Activated naive CD8-positive, alpha-beta T cell treated with anti-CD3 and anti-CD28 coated beads for 36 hours (primary cell): ENCODE data around the gene UBE2G2. TPM values are rescaled to one million over a fixed set of nuclear protein-coding genes. Genes with fewer than 3 reads are reported as not detected.

Experiments
- DNase-seq: peaks from one replicate; pipeline ENCODE4 v3.0.0; 2021
- H3K27ac Mint-ChIP-seq: one replicate; pipeline ENCODE4 v1.8.0; 2022; ENCODE audit warnings: mild to moderate bottlenecking, moderate library complexity, mixed read lengths
- H3K27me3 Mint-ChIP-seq: one replicate; pipeline ENCODE4 v1.8.0; 2022; ENCODE audit warnings: mild to moderate bottlenecking, mixed read lengths
- H3K36me3 Mint-ChIP-seq: one replicate; pipeline ENCODE4 v1.8.0; 2021; ENCODE audit warnings: mild to moderate bottlenecking, mixed read lengths
- H3K4me1 Mint-ChIP-seq: one replicate; pipeline ENCODE4 v1.8.0; 2021; ENCODE audit warnings: mixed read lengths
- H3K4me3 Mint-ChIP-seq: one replicate; pipeline ENCODE4 v1.8.0; 2022; ENCODE audit warnings: mild to moderate bottlenecking, moderate library complexity, mixed read lengths
- H3K9me3 Mint-ChIP-seq: one replicate; pipeline ENCODE4 v1.8.0; 2022; ENCODE audit warnings: mixed read lengths
- total RNA-seq, 2 experiments: library from RNA; stranded (reverse); gene quantifications; one replicate each; pipeline ENCODE4 v1.2.3, GENCODE V29; 2021

The UBE2G2 gene
- total RNA-seq, 2 experiments from 2014 or later, result 115 to 124 TPM

- no peak for DNase-seq
- H3K9me3 Mint-ChIP-seq, result no peaks in the 10 kb centered on the region
- H3K27me3 Mint-ChIP-seq, result peaks cover 17% of the 10 kb centered on the region
- no peak overlapping the region for H3K4me3 Mint-ChIP-seq
- H3K4me1 Mint-ChIP-seq, result no peaks in the 10 kb centered on the region
- H3K27ac Mint-ChIP-seq, result no peak overlapping the region
- H3K36me3 Mint-ChIP-seq, result no peaks in the 10 kb centered on the region
Measured at GRCh38 chr21:44729336-44730027, 72.1 kb downstream of the UBE2G2 start.

- peaks cover 3% of the 10 kb centered on the region for H3K4me1 Mint-ChIP-seq
Measured at GRCh38 chr21:44728716-44729115, 72.9 kb downstream of the UBE2G2 start.

GRCh38 chr21:44727757-44728156 is 73.9 kb downstream of the UBE2G2 start:
- H3K36me3 Mint-ChIP-seq, result no peaks in the 10 kb centered on the region
- no peaks in the 10 kb centered on the region for H3K9me3 Mint-ChIP-seq
- no peak overlapping the region for H3K4me3 Mint-ChIP-seq
- H3K4me1 Mint-ChIP-seq, result peaks cover 10% of the 10 kb centered on the region
- no peak overlapping the region for H3K27ac Mint-ChIP-seq
- H3K27me3 Mint-ChIP-seq, result peaks cover 28% of the 10 kb centered on the region
- no peak for DNase-seq

More at GRCh38 chr21:44728716-44729115, 72.9 kb downstream of the UBE2G2 start:
- no peak overlapping the region for H3K4me3 Mint-ChIP-seq
- no peaks in the 10 kb centered on the region for H3K9me3 Mint-ChIP-seq
- H3K36me3 Mint-ChIP-seq, result no peaks in the 10 kb centered on the region
- H3K27me3 Mint-ChIP-seq, result peaks cover 21% of the 10 kb centered on the region
- no peak overlapping the region for H3K27ac Mint-ChIP-seq
- no peak for DNase-seq

DNA sequence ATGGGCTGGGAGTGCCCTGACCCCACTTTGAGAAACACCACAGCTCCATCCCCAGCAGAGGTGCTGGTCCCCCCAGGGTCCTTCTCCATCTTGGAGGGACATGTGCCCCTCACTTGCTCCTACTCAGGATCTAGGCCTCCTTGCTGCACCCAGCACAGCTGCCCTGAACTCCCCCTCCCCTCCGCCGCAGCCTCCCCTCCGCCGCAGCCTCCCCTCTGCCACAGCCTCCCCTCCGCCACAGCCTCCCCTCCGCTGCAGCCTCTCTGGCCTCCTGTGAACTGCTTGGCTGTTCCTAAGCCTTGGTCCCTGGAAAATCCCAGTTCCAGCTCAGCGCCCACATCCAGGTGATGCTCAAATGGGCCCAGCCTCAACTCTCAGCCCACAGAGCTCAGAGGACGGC is 74.3 kb downstream of the UBE2G2 start:
- Mint-ChIP-seq H3K27ac (no peak overlapping the region), H3K27me3 (peaks cover 31% of the 10 kb centered on the region), H3K36me3 (no peaks in the 10 kb centered on the region), H3K4me3 (no peak overlapping the region), H3K9me3 (no peaks in the 10 kb centered on the region), H3K4me1 (peaks cover 10% of the 10 kb centered on the region)
- no peak for DNase-seq

- no peak overlapping the region for H3K4me3 Mint-ChIP-seq
- no peak overlapping the region for H3K27ac Mint-ChIP-seq
- H3K36me3 Mint-ChIP-seq, result no peaks in the 10 kb centered on the region
- peaks cover 31% of the 10 kb centered on the region for H3K27me3 Mint-ChIP-seq
- no peaks in the 10 kb centered on the region for H3K9me3 Mint-ChIP-seq
- H3K4me1 Mint-ChIP-seq, result peaks cover 10% of the 10 kb centered on the region
- no peak for DNase-seq
Measured at GRCh38 chr21:44726826-44727225, 74.8 kb downstream of the UBE2G2 start.

GRCh38 chr21:44724926-44725325 is 76.7 kb downstream of the UBE2G2 start:
- H3K27ac Mint-ChIP-seq, result no peak overlapping the region
- H3K36me3 Mint-ChIP-seq, result no peaks in the 10 kb centered on the region
- H3K9me3 Mint-ChIP-seq, result no peaks in the 10 kb centered on the region
- DNase-seq, result no peak
- H3K4me3 Mint-ChIP-seq, result no peak overlapping the region
- H3K4me1 Mint-ChIP-seq, result peaks cover 10% of the 10 kb centered on the region
- H3K27me3 Mint-ChIP-seq, result peaks cover 36% of the 10 kb centered on the region

- Mint-ChIP-seq H3K36me3 (no peaks in the 10 kb centered on the region), H3K27ac (no peak overlapping the region), H3K9me3 (no peaks in the 10 kb centered on the region), H3K4me3 (no peak overlapping the region), H3K27me3 (peaks cover 36% of the 10 kb centered on the region), H3K4me1 (peaks cover 10% of the 10 kb centered on the region)
- no peak for DNase-seq
Measured at GRCh38 chr21:44724196-44724595, 77.4 kb downstream of the UBE2G2 start.

DNA sequence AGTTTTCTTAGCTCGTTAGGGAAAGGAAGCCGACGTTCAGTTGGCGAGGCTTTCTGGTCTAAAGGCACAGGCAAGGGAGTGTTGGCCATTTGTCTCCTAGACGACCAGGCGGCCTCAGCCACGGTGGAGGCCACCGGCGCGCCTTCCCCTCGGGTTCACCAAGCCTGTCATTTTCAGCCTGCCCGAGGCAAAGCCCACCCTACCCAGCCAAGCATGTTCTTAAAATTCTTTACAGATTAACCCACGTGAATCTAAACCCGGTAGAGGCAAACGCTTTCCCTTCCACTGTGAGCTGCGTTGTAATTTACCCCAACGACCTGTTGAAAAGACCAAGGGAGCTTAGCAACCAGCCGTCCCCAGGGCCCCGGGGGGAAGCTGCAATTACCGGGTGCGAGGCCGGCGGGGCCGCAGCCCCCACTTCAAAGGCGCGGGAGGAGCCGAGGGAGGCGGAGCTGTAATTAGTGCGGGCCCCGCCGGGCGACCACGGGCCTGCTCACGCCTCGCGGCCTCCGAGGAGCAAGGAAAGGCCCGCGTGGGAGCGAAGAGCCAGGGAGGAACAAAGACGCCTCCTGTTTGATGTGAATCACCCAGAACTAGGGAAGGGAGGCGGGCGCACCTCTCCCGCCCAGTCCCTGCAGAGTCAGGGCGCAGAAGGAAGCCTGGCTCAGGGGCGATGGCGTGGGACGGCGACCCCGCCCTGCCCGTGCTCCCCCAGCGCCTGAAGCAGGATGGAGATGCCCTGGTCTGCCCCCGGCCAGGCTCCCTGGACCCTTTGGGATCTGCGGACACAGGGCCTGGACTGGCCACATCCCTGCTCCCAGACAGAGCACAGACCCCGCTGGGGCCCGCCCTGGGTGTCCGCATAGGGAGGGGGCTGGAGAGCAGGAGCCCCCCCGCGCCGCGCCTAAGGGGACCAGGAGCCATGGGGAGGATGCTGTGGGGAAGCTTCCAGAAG is 78.2 kb downstream of the UBE2G2 start:
- Mint-ChIP-seq H3K27me3 (peaks cover 36% of the 10 kb centered on the region), H3K4me1 (peaks cover 10% of the 10 kb centered on the region), H3K9me3 (no peaks in the 10 kb centered on the region), H3K36me3 (no peaks in the 10 kb centered on the region), H3K27ac (no peak overlapping the region), H3K4me3 (peak overlapping the region; percentile 48)
- peak; percentile 33 for DNase-seq

- peaks cover 10% of the 10 kb centered on the region for H3K4me1 Mint-ChIP-seq
- H3K27me3 Mint-ChIP-seq, result peaks cover 31% of the 10 kb centered on the region
- DNase-seq, result no peak
- no peak overlapping the region for H3K27ac Mint-ChIP-seq
- H3K4me3 Mint-ChIP-seq, result no peak overlapping the region
- no peaks in the 10 kb centered on the region for H3K36me3 Mint-ChIP-seq
- H3K9me3 Mint-ChIP-seq, result no peaks in the 10 kb centered on the region
Measured at GRCh38 chr21:44722731-44723130, 78.9 kb downstream of the UBE2G2 start.

DNA sequence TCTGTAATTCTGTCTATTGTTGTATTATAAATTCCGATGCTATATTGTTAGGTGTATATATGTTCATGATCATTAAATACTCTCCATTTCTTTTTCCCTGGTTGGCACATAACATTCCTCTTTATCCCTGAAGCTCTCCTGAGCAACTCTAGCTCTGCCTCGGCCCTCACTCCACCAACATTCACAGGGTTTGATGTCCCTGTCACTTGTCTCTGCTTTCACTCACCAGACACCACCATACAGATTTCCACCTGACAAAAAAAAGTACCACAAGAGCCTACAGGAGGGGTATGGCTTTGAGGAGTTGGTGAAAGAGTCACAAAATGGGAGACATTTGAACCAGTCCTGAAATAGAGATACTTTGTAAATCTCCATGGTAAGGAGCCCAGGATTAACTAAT is 81.5 kb downstream of the UBE2G2 start:
- Mint-ChIP-seq H3K27me3 (peaks cover 25% of the 10 kb centered on the region), H3K9me3 (peaks cover 6% of the 10 kb centered on the region), H3K36me3 (no peaks in the 10 kb centered on the region), H3K4me3 (no peak overlapping the region), H3K27ac (no peak overlapping the region), H3K4me1 (peaks cover 10% of the 10 kb centered on the region)
- DNase-seq, result no peak

Other genes with a start within 250 kb of the UBE2G2 start
- not detected for gene KRTAP10-3, start 243.0 kb downstream of the UBE2G2 start, total RNA-seq
- not detected for gene KRTAP10-4, start 228.1 kb downstream of the UBE2G2 start, total RNA-seq
- not detected for gene KRTAP10-5, start 221.2 kb downstream of the UBE2G2 start, total RNA-seq
- gene KRTAP10-6, start 209.3 kb downstream of the UBE2G2 start, total RNA-seq, result not detected
- gene KRTAP10-7, start 201.2 kb downstream of the UBE2G2 start, total RNA-seq, result not detected
- gene KRTAP10-8, start 189.7 kb downstream of the UBE2G2 start, total RNA-seq, result not detected
- gene KRTAP10-9, start 174.7 kb downstream of the UBE2G2 start, total RNA-seq, result not detected
- gene KRTAP10-10, start 164.5 kb downstream of the UBE2G2 start, total RNA-seq, result not detected
- not detected for gene KRTAP10-11, start 155.4 kb downstream of the UBE2G2 start, total RNA-seq
- gene KRTAP12-4, start 147.2 kb downstream of the UBE2G2 start, total RNA-seq, result not detected
- gene KRTAP12-3, start 143.9 kb downstream of the UBE2G2 start, total RNA-seq, result not detected
- gene KRTAP12-2, start 134.9 kb downstream of the UBE2G2 start, total RNA-seq, result not detected
- gene KRTAP12-1, start 119.7 kb downstream of the UBE2G2 start, total RNA-seq, result not detected
- gene KRTAP10-12, start 104.6 kb downstream of the UBE2G2 start, total RNA-seq, result not detected
- gene TSPEAR, start 90.2 kb downstream of the UBE2G2 start, total RNA-seq, result not detected
- gene SUMO3, start 16.2 kb upstream of the UBE2G2 start, total RNA-seq, result 10 to 100 TPM; 90.5 to 92.5 TPM
- 10 to 100 TPM; 40.3 to 44.7 TPM for gene PTTG1IP, start 71.9 kb upstream of the UBE2G2 start, total RNA-seq
- gene ITGB2, start 119.1 kb upstream of the UBE2G2 start, total RNA-seq, result 100 to 1,000 TPM; 223 to 234 TPM
- 10 to 100 TPM; 85.9 to 93.6 TPM for gene SLX9, start 138.2 kb upstream of the UBE2G2 start, total RNA-seq